DMS114 treated with DMSO at 0.1 percent for 48 hours (cell line): ENCODE measurements around the gene NADK2.

Experiments used
- DNase-seq: peaks from one replicate; lab custom pipeline; 2025; ENCODE audit not compliant: unreplicated experiment; lab: John Stamatoyannopoulos, UW

Gene NADK2

GRCh38 chr5:36164461-36164860, 77.3 kb downstream of the NADK2 start:
- no peak for DNase-seq

- DNase-seq, result no peak
Measured at GRCh38 chr5:36162810-36163486, 78.8 kb downstream of the NADK2 start.

- no peak for DNase-seq
Measured at GRCh38 chr5:36161361-36161760, 80.4 kb downstream of the NADK2 start.

- no peak for DNase-seq
Measured at GRCh38 chr5:36160617-36161016, 81.1 kb downstream of the NADK2 start.

- no peak for DNase-seq
Measured at GRCh38 chr5:36158144-36158543, 83.6 kb downstream of the NADK2 start.

- DNase-seq, result no peak
Measured at GRCh38 chr5:36156619-36157018, 85.1 kb downstream of the NADK2 start.

- no peak for DNase-seq
Measured at GRCh38 chr5:36156121-36156601, 85.6 kb downstream of the NADK2 start.

GRCh38 chr5:36155291-36155690, 86.4 kb downstream of the NADK2 start:
- DNase-seq, result no peak

GRCh38 chr5:36153726-36154125, 88.0 kb downstream of the NADK2 start:
- DNase-seq, result no peak

- DNase-seq, result no peak
Measured at GRCh38 chr5:36153298-36153677, 88.4 kb downstream of the NADK2 start.

- no peak for DNase-seq
Measured at GRCh38 chr5:36152324-36153297, 89.1 kb downstream of the NADK2 start.

- peak; percentile 94 for DNase-seq
Measured at GRCh38 chr5:36151434-36152323, 90.0 kb downstream of the NADK2 start, which contains the start of the genes LMBRD2 and SKP2. Gene LMBRD2, minus strand, starts transcription at chr5:36151887. Its CDS starts 8,538 bp downstream, at chr5:36143349. Gene SKP2, plus strand, starts transcription at chr5:36152111. Its CDS starts 152 bp downstream, at chr5:36152263.

- DNase-seq, result peak; percentile 14
Measured at GRCh38 chr5:36150676-36151433, 90.9 kb downstream of the NADK2 start.

- no peak for DNase-seq
Measured at GRCh38 chr5:36147681-36148080, 94.0 kb downstream of the NADK2 start.

GRCh38 chr5:36146390-36146789, 95.3 kb downstream of the NADK2 start:
- no peak for DNase-seq

GRCh38 chr5:36145311-36145710, 96.4 kb downstream of the NADK2 start:
- no peak for DNase-seq
